Measurements from ENCODE around the gene ARL4A.

DNA sequence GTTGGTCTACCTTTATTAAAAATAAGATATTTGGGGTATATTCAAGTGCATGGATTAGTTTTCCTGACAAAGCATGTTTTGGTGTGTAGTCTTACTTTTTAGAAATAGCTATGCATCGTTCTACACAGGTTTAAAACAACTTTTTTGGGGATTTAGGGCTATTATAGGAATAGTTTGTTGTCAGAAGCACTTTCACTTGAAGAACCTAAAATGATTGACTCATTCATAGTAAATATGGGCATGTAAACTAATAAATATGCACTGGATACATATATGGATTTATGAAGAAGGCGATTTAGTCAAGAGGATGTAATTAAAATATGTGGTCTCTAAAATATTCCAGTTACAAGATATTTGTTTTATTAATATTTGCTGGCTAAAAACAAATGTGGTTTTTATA lies 2.0 kb downstream of the ARL4A start:
- TF ChIP-seq, protein P1, sequence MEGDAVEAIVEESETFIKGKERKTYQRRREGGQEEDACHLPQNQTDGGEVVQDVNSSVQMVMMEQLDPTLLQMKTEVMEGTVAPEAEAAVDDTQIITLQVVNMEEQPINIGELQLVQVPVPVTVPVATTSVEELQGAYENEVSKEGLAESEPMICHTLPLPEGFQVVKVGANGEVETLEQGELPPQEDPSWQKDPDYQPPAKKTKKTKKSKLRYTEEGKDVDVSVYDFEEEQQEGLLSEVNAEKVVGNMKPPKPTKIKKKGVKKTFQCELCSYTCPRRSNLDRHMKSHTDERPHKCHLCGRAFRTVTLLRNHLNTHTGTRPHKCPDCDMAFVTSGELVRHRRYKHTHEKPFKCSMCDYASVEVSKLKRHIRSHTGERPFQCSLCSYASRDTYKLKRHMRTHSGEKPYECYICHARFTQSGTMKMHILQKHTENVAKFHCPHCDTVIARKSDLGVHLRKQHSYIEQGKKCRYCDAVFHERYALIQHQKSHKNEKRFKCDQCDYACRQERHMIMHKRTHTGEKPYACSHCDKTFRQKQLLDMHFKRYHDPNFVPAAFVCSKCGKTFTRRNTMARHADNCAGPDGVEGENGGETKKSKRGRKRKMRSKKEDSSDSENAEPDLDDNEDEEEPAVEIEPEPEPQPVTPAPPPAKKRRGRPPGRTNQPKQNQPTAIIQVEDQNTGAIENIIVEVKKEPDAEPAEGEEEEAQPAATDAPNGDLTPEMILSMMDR (IDR thresholded peaks at IDR 0.05) = no peak
- TF ChIP-seq ZFX (IDR thresholded peaks at IDR 0.05; ENCODE audit: borderline replicate concordance) = no peak

All from 22Rv1 (cell line).